Skin epidermis (tissue), 12 donors: Measurements from ENCODE around the gene GABRR1.
"Not testable (repeated sequence)": the region's sequence is repeated elsewhere in the genome, so short reads cannot be mapped to it uniquely, and the experiment has no call there.

Experiments
- H3K27ac ChIP-seq, 21 experiments: fragments of 200-600 bp; sonication (generic) in 11 of 21; one replicate each; pipeline ENCODE4 v1.5.0; 2020; ENCODE audit warnings: mild to moderate bottlenecking in 3 of 21, inconsistent platforms in 2 of 21, moderate library complexity in 2 of 21
- H3K4me3 ChIP-seq, 7 experiments: fragments of 200-600 bp; sonication (generic) in 2 of 7; one replicate each; pipeline ENCODE4 v1.5.0; 2020; ENCODE audit warnings: inconsistent platforms in 2 of 7, mild to moderate bottlenecking in 2 of 7, moderate library complexity in 1 of 7

GABRR1 gene

DNA sequence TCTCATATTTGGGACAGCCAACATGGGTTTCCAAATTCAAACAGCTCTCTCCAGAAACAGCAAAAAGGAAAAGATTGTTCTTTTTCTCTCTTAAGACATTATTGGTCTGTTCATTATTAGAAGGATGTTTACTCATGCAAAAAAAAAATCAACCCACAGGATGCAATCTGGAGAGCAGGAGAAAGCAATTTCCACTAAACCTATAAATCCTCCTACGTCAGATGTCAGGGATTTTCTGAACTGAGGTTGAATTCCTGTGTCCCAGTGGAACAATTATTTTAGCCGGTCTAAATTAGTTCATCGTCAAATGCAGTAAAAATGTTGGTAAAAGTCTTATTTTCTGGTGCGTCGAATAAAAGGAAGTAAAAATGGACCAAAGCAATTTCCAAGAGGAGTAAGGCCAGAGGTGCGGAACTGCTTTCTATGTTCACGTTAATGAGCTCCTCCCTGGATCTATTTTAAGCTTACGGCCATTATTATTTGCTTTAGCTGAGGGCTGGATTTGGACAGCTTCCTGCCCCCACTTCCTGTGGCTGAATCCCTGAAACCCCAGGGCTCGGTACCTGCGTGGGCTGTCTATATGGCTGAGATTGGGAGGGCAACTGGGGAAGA is at the start of gene GABRR1:
Gene GABRR1, minus strand, starts transcription at position 60 of the 612 bp plus-strand sequence. Its CDS starts 36 bp downstream, at position 24.
- H3K4me3 ChIP-seq, result no peak within 1 kb of the TSS
- H3K27ac ChIP-seq, result no peak within 1 kb of the TSS

DNA sequence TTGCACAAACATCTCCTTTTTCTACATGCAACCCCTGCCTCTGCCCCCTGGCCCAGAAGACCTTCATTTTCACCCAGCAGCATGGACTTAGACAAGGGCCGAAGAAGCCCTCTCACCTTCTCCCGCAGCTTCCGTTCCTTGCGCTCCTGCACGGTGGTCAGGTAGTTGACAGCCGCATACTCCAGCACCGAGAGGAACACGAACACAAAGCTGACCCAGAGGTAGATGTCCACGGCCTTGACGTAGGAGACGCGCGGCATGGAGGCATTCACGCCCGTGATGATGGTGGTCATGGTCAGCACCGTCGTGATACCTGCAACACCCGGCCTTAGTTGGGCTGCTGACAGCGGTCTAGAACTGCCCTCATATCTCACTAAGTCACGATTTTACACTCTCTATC is 47.1 kb upstream of the GABRR1 start:
- H3K27ac ChIP-seq, result no peak overlapping the region
- H3K4me3 ChIP-seq, result no peak overlapping the region

GRCh38 chr6:89260832-89261231 is 43.7 kb upstream of the GABRR1 start:
- no peak overlapping the region for H3K27ac ChIP-seq
- H3K4me3 ChIP-seq, result no peak overlapping the region

DNA sequence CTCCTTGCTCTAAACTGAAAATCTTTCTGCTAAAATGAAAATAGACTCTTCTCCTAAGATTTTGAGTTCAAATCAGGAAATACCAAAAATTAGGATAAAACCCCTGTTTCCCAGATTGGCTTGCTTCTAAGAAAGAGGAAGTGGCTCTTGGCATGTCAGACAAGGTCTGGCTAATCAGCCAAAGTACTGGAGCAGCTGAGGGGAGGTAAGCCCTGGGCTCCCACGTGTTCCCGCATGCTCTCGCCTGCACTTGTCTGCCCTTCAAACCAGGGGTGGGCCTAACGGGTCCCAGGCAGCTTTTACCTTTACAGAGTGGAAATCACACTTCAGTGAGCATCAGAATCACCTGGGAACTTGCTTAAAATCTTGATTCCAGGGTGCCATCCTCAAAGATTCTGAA is 43.2 kb upstream of the GABRR1 start:
- no peak overlapping the region for H3K4me3 ChIP-seq
- H3K27ac ChIP-seq, result no peak overlapping the region

GRCh38 chr6:89258912-89259311 is 41.8 kb upstream of the GABRR1 start:
- no peak overlapping the region for H3K27ac ChIP-seq

GRCh38 chr6:89257781-89258180 is 40.6 kb upstream of the GABRR1 start:
- Histone ChIP-seq H3K4me3 (no peak overlapping the region), H3K27ac (no peak overlapping the region)

More at GRCh38 chr6:89258912-89259311, 41.8 kb upstream of the GABRR1 start:
- H3K4me3 ChIP-seq, result no peak overlapping the region

DNA sequence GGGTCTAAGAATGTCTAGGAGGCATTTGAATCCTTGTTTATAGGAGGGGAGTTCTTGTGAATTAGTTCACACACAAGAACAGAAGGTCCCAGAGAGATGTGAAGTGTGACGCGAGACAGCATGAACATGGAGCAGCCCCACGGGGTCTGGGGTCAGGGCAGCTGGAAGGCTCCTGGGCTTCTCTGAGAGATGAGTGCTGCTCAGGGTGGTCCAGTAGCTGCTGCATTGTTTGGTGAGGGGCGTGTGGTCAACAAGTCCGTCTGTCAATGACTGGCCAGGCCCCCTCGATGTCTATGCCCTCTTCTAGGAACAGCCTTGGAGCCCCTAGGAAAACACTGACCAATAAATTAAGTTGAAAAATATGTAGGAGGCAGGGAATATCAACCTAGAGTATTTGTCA is 40.2 kb upstream of the GABRR1 start:
- Histone ChIP-seq H3K27ac (no peak overlapping the region), H3K4me3 (no peak overlapping the region)

GRCh38 chr6:89255417-89255816 is 38.3 kb upstream of the GABRR1 start:
- no peak overlapping the region for H3K27ac ChIP-seq
- H3K4me3 ChIP-seq, result no peak overlapping the region

GRCh38 chr6:89254569-89254968 is 37.4 kb upstream of the GABRR1 start:
- Histone ChIP-seq H3K27ac (no peak overlapping the region), H3K4me3 (no peak overlapping the region)

DNA sequence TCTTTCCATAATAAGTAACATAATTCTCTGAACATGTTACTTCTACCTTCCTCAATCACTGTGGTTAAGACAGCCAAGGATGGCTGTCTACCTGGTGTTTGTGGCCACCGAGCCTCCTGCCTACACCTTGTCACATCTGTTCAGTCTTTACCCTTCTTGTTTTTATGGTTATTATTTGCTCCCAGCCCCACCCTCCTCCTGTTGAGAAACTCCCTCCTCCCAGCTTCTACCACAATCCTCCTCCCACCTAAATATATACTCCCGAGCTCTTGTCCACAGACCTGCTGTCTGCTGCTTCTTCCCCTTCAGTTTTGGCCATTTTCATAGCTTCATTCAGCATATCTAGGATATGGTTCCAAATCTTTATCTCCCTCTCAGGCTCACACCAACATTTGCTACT is 35.7 kb upstream of the GABRR1 start:
- Histone ChIP-seq H3K27ac (no peak overlapping the region), H3K4me3 (no peak overlapping the region)

DNA sequence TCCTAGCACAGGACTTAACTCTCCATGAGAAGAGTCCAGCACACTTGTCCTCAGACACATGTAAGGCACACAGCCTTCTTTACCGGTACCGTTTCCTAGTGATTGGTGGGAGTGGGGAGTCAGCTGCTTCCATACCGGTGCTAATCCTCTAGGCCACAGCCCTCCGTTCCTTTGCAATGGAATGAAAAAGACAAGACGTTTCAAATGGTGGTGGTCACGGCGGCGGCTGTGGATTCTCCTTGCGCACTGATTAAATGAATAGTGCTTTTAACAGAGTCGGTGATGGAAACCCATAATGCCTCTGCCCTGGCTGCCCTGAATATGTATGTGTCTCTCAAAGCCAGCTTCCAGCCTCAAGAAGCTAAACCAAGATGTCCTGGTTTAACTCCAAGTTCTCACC is 34.8 kb upstream of the GABRR1 start:
- no peak overlapping the region for H3K4me3 ChIP-seq
- no peak overlapping the region for H3K27ac ChIP-seq

DNA sequence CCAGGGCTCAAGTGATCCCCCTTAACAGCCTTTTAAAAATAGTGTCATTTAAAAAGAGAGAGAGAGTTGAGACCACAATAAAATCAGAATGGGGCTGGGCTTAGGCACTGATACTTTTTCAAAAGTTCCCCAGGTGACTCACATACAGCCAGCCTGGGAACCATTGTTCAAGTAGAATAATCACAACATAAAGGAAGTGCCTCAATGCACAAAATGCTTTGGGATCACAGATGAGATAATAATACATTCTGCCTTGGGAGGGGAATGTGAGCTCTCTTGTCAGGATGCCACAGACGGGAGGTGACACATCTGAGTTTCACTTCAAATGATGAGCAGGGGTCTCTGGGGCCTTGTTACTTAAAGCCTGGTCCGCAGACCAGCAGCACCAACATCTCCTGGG is 34.0 kb upstream of the GABRR1 start:
- Histone ChIP-seq H3K4me3 (no peak overlapping the region), H3K27ac (no peak overlapping the region)

GRCh38 chr6:89250239-89250638 is 33.1 kb upstream of the GABRR1 start:
- no peak overlapping the region for H3K4me3 ChIP-seq
- no peak overlapping the region for H3K27ac ChIP-seq

DNA sequence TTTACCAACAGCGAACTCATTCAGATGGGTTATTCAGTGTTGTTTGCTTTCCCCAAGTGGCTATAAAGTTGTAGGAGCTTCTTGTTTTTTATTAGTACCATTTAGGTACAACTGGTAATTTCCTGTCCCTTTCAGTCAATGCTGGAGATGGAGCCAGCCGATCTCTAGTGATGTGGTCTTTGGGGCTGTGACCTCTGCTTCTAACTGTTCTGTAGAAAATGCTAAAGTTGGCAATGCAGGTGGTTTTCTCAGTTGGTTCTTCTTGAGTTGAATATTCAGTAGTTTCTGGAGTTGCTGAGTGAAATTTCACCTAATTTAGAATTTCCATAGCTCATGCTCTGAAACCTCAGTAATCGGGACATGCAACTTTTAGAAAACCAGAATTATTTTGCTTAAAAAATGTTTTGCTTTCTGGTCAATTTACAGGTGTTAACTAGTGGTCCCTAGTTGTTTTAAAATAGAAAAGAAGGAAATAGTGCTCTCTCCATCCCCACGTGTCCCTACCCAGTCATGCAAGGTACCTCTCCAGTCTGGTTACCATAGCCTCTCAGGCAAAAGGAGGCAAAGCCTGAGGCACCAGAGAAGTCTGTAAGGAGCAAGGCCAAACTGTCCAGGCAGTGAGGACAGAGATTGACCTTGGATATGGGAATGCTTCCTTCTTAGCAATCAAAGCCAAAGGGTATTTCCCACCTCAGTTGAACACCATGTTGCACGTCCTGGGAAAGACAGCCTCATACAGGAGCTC is 27.3 kb upstream of the GABRR1 start:
- no peak overlapping the region for H3K27ac ChIP-seq
- no peak overlapping the region for H3K4me3 ChIP-seq

GRCh38 chr6:89243331-89243629 is 26.1 kb upstream of the GABRR1 start:
- no peak overlapping the region for H3K27ac ChIP-seq
- H3K4me3 ChIP-seq, result no peak overlapping the region

GRCh38 chr6:89242574-89243330 is 25.6 kb upstream of the GABRR1 start:
- Histone ChIP-seq H3K27ac (no peak overlapping the region), H3K4me3 (no peak overlapping the region)

GRCh38 chr6:89239338-89239737 is 22.2 kb upstream of the GABRR1 start:
- Histone ChIP-seq H3K4me3 (no peak overlapping the region), H3K27ac (no peak overlapping the region)

- no peak overlapping the region for H3K27ac ChIP-seq
Observed at GRCh38 chr6:89237158-89237557, 20.0 kb upstream of the GABRR1 start.

GRCh38 chr6:89233605-89234004 is 16.4 kb upstream of the GABRR1 start:
- not testable (repeated sequence) for H3K27ac ChIP-seq, H3K4me3 ChIP-seq

More at GRCh38 chr6:89237158-89237557, 20.0 kb upstream of the GABRR1 start:
- no peak overlapping the region for H3K4me3 ChIP-seq

GRCh38 chr6:89222712-89223039 is 5.5 kb upstream of the GABRR1 start:
- H3K27ac ChIP-seq, result no peak overlapping the region
- no peak overlapping the region for H3K4me3 ChIP-seq

DNA sequence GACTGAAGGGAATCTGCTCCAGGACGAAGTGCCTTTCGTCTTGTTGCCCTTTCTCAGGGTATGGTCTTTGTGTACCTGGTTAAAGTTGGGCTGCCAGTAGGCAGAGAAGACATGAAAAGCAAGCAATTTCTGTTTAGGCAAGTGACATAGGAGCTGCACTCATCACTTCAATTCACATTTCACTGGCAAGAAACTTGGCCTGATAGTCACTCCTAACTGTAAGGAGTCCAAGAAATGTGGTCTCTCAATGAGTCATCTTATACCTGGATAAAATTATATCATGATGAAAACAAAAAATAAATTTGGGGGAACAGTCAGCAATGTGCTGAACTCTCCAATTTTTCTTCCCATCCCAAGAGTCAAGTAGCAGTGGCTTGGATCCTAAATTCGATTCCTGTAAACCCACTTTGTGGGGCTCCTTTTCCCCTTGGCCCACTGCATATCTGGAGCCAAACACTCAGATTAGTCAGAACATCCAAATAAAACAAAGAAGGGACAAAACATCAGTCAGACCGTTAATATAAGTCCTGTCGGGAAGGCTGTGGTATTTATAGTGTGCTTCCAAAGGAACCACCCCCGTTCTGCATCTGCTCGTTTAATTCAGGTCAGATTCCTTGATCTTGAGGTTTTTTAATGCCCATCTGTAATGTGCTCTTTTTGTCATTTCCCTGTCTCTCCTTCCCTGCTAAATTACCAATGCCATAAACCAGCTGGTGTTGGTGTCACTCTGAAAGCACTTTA is 5.0 kb upstream of the GABRR1 start:
- no peak overlapping the region for H3K4me3 ChIP-seq
- H3K27ac ChIP-seq, result no peak overlapping the region
